ENCODE measurements around the gene PPP1R12A.
"Not testable (repeated sequence)": the region's sequence is repeated elsewhere in the genome, so short reads cannot be mapped to it uniquely, and the experiment has no call there.

Gene PPP1R12A

DNA sequence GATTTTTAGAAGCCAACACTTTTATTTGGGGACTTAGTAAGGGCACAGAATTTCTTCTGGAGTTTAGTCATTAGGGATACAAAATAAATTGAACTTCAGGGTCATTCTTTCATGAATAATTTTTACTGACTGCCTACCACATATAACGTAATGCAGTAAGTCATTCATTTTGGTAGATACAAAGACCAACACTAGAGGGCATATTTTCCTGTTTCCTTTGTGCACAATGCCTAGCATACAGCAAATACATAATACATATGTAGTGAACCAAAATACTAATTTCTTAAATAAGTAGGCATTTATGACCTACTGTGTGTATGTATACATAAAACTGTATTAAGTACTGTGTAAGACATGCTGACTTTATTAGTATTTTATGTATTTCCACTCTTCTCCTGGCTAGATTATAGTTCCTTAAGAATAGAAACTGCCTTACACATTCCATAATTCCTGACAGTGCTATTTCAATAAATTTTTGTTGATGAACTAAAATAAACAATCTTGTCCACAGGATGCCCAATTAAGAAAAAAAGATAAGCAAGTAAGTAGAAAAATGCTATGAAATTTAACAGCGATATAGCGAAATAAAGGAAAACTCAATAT, 47.9 kb downstream of the PPP1R12A start:
- no peak for DNase-seq

DNA sequence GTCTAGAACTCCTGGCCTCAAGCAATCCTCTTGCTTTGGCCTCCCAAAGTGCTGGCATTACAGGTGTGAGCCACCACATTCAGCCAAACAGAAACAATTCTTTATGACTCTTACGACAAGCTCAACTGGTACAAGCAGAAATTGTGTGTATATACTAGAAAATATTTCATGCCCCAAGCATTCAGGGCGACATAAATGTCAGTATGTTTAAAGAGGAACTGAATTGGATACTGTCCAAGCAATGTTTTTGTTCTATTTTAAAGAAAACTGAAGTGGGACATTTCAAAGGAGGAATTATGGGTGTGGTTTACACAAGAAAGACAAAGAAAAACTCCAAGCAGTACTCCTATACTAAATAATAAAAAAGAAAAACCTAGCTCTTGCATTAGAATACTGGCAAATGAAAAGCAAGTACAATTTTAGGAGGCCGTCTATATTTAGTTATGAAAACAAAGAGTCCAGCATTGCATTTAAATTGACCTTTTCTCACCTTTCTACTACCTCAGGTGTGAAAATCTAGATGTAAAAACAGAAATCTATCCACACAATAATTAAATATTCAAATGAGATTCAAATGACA, 48.9 kb downstream of the PPP1R12A start:
- no peak for DNase-seq

DNA sequence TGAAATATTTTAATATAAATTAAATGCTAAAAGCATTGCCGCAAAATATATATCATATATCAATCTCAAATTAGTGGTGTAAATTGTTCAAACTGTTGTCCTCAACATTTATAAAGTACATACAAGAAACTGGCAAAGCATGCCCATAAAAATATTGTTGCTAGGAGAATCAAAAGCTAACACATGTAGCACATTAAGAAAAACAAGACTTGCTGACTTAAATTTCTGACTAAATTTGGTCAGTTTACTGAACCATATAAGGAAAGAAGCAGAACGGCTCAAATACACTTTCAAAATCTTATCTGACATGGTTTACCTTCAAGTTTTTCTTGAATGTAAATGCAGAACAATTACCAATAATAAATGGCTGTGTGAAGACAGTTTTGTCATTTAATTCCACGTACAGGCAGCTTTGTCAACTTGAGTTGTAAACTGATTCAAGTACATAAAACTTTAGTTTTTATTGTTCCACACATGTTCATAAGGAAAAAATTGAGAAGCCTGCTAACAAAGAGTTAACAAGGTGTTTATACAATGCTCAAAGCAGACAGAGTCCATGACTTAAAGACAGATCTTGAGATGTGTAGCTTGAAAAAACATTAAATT, 50.4 kb downstream of the PPP1R12A start:
- DNase-seq: no peak

DNA sequence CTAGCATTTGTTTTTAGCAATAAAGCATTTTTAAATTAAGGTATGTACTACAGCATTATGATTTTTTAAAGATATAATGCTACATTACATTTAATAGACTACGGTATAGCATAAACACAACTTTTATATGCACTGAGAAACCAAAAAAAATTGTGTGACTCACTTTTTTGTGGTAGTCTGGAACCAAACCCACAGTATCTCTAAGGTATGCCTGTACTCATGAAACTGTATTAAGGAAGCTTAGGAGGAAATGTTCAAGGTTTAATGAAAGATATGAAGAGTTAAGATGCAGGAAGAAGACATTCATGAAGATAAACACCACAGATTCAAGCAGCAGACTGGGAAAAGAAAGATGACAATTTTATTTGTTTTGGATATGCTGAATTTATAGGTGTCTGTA, 51.7 kb downstream of the PPP1R12A start:
- no peak for DNase-seq

DNA sequence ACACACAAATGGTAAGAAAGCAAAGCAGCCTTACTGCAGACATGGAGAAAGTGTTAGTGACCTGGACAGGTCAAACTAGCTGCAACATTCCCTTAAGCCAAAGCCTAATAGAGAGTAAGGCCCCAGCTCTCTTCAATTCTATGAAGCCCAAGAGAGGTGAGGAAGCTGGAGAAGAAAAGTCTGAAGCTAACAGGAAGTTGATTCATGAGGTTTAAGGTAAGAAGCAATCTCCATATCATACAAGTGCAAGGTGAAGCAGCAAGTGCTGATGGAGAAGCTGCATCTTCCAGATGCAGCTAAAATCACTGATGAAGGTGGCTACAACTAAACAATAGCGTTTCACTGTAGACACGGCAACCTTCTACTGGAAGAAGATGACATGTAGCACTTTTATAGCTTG, 53.5 kb downstream of the PPP1R12A start:
- DNase-seq: no peak

DNA sequence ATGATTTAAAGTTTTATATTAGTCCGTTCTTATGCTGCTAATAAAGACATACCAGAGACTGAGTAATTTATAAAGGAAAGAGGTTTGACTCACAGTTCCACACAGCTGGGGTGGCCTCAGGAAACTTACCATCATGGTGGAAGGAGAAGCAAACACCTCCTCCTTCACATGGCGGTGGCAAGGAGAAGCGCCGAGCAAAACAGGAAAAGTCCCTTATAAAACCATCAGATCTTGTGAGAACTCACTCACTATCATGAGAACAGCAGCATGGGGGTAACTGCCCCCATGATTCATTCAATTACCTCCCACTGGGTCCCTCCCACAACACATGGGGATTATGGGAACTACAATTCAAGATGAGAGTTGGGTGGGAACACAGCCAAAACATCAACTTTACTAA, 56.4 kb downstream of the PPP1R12A start:
- not testable (repeated sequence) for DNase-seq

DNA sequence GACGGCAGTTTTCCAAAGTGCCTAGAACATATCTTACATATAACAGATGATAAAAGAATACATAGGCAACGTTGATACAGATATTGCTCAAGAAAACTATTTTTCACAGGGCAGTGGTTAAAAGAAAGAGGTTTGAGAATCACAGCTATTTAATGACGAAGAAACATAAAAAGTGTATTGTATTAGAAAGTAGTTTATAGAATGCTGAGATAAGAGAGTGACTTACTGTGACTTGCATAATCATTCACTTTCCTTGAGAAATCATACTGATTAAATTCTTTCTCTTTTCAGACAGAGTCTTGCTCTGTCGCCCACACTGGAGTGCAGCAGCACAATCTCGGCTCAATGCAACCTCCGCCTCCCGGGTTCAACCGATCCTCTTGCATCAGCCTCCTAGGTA, 57.7 kb downstream of the PPP1R12A start:
- DNase-seq: no peak

DNA sequence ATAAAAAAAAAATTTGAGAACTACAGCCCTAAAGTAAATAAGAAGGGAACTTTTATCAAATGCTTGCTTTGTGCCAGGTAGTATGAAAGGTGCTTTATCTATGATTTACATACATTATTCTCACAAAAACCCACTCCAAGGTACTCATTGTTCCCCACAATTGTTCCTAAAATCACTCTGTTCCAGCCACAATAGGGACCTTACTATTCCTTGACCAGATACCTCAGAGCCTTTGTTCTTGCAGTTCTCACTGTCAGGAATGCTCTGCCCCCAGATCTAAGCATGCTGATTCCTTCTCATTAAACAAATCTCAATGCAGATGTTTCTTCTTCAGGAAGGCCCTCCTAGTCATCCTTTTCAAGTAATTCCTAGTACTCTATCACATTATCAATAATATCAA, 60.2 kb downstream of the PPP1R12A start:
- no peak for DNase-seq

DNA sequence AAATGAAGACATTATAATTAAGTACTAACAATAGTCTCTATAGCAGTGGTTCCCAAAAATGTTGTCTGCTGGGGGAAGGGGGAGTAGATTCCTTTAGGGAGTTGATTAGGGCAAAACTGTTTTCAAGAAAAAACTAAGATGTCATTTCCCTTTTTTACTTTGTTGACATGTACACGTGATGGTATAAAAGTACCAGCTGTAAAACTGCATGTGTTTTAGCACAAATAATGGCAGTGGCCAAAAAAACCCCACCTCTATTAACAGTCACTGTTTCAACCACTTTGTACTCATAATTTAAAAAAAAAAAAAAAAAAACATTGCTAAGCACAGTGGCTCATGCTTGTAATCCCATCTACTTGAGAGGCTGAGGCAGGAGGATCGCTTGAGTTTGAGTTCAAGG, 61.7 kb downstream of the PPP1R12A start:
- no peak for DNase-seq

DNA sequence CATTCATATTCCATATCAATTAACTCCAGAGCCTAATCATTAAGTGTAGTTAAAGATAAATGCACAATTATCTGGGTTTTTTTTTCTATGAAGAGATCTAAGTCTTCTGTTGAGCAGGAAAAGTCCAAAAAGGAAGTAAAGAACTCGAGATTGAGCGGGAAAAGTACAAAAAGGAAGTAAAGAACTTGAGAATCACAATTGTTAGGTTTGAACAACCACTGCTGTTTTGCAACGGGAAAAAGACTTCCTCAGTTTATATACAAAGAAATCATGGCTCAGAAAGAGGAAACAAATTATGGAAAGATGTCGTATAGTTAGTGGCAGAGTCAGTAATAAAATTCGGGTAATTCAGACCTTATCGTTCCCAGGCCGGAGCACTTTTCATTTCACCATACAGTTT, 63.3 kb downstream of the PPP1R12A start:
- DNase-seq: no peak

DNA sequence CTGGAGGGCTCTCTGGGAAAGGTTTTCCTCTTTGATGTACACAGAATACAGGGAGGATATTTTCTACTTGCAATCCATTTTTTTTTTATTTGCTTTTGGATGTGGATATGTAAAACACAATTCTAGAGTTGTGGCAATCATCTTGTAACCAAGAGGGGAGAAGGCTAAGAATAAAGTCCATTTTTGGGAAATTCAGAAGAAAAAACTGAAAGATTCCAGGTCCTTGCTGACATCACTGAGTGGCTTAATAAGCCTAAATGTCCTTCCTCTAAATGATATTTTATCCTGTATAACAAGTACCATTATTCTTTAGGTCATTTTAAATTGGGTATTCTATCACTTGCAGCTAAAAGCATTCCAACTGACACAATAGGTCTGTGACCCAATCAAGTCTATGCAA, 64.0 kb downstream of the PPP1R12A start:
- DNase-seq: no peak

DNA sequence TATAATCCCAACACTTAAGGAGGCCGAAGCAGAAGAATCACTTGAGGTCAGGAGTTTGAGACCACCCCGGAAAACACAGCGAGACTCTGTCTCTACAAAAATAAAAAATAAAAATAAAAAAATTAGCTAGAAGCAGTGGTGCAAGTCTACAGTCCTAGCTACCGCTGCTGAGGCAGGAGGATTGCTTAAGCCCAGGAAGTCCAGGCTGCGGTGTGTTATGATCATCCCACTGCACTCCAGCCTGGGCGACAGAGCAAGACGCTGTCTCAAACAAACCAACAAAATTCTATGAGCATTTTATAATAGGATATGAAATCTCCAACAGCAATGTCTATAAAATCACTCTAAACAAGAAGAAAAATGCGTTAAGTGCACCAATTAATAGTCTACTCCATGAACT, 75.3 kb downstream of the PPP1R12A start:
- DNase-seq: no peak

DNA sequence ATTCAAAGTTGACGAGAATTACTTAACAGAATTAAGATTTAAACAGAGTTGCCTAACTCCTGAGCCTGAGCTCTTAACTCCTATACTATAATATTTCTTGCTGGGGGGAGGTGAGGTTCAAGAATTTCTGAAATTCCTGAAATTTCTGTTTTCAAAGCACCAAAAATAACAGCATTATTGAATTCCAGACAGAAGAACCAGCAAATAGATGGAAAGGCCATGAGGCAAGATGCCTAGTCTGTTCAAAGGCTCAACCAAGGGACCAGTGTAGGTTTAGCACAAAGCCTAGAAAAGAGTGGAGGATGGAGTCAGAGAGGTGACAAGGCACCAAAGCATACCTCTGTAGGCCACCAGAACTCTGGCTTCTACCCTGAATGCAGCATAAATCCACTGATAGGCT, 76.4 kb downstream of the PPP1R12A start:
- no peak for DNase-seq

DNA sequence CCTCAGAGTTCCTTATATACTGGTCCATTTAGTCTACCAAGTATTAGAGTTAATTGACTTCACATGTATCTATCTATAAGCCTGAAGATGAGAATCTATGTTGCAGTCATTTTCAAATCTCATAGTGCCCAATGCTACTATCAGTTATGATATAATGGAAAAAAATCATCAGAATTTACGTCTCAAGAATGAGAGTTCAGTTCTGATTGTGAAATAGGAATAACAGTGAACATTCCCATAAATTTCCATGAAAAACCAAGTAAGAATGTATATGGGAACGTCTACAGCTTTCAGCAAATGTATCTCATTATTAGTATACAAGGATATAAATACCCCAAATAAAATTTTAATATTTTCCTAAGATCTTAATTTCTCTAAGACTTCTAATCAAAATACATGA, 77.2 kb downstream of the PPP1R12A start:
- no peak for DNase-seq

DNA sequence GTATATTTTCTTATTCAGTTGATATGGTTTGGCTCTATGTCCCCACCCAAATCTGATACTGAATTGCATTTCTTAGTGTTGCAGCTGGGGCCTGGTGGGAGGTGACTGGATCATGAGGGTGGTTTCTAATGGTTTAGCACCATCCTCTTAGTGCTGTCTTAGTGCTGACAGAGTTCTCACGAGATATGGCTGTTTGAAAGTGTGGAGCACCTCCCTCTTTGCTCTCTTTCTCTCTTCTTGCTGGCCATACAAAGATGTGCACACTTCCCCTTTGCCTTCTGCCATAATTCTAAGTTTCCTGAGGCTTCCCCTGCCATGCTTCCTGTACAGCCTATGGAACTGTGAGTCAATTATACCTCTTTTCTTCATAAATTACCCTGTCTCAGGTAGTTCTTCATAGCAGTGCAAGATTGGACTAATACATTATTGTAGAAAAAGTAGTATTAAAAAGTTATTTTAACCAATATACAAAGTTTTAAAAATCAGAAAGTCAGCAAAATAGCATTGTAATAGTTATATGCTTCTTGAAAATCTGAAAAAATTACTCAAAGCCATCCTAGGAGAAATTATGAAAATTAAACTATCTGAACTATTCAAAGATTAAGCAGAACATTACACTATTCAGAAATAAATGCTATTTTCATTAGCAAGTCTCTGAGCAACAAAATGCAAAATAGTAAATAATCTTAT, 84.1 kb downstream of the PPP1R12A start:
- DNase-seq: no peak

DNA sequence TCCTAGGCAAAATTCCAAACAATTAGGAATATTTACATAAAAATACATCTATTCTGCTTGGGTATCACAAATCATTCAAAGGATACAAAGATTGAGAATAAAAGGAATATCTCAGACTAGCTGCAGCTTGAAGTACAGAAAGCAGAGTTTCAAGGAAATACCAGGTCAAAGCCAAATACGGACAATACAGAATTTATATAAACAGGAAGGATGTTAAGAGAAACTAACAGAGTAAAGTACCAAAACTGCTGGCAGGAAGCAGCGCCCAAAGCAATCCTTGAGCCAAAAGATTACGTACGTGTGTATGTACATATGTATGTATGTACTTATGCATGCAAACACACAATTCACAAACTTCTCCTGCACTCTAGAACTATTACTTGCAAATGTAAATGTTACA, 86.6 kb downstream of the PPP1R12A start:
- DNase-seq: no peak

DNA sequence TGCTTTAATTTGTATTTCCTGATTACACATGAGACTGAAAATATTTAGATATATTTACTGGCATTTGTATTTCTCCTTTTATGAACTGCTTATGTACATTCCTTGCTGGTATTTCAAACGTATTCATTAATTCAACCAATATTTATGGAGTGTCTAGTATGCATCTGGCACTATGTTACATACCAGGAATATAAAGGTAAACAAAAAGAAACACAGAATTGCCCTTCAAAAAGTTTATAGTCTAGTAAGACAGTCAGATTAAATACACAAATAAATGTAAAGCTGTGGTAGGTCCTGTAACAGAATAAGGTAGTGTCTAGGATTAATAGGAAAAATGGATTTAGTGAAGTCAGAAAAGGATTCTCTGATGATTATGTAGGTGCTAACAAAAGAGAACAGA, 87.5 kb downstream of the PPP1R12A start:
- DNase-seq: no peak

DNA sequence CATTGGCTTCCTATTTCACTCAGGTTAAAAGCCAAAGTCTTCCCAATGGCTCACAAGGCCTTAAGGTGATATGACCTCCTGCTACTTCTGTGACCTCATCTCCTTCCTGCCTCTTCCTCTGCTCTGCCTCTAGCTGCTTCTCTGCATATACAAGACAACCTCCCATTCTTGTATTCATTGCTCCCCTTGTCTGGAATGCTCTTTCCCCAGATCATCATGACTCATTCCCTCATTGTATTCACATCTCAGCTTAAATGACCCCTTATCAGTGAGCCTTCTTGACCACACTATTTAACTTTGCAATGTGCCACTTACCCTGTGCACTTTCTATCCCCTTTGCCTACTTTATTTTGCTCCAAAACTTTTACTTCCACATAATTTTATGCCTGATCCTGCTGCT, 90.2 kb downstream of the PPP1R12A start:
- no peak for DNase-seq

DNA sequence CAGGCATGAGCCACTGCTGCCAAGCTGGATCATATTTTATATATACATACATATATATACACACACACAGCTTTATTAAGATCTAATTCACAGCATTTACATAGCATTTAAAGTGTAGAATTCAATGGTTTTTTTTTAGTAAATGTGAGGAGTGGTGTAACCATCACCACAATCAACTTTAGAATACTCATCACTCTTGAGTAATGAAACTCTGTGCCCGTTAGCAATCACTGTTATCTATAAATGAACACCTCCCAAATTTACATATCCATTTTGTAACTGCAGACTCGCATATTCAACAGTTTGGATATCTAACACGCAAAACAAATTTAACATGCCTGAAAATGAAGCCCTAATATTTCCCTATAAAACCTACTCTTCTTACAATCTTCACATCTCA, 90.9 kb downstream of the PPP1R12A start:
- DNase-seq: no peak

DNA sequence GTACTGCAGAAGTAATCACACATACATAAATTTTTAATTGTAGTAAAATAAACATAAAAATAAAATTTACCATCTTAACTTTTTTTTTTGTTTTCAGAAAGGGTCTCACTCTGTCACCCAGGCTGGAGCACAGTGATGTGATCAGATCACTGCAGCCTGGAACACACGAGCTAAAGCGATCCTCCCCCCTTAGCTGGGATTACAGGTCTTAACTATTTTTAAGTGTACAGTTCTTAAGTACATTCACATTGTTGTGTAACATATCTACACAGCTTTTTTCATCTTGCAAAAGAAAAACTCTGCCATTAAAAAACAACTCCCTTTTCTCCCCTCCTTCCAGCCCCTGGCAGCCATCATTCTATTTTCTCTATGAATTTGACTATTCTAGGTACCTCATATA, 92.3 kb downstream of the PPP1R12A start:
- DNase-seq: no peak

DNA sequence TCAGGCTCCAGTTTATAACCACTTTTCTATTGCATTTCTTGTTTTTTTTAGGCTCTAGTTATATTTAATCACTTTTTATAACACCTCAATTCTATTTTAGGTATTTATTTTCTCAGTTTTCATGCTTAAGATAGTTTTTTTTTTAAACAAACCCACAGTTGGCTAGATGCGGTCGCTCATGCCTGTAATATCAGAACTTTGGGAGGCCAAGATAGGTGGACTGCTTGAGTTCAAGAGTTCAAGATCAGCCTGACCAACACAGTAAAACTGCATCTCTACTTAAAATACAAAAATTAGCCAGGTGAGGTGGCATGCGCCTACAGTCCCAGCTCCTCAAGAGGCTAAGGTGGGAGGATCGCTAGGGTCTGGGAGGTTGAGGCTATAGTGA, 93.0 kb downstream of the PPP1R12A start:
- no peak for DNase-seq

DNA sequence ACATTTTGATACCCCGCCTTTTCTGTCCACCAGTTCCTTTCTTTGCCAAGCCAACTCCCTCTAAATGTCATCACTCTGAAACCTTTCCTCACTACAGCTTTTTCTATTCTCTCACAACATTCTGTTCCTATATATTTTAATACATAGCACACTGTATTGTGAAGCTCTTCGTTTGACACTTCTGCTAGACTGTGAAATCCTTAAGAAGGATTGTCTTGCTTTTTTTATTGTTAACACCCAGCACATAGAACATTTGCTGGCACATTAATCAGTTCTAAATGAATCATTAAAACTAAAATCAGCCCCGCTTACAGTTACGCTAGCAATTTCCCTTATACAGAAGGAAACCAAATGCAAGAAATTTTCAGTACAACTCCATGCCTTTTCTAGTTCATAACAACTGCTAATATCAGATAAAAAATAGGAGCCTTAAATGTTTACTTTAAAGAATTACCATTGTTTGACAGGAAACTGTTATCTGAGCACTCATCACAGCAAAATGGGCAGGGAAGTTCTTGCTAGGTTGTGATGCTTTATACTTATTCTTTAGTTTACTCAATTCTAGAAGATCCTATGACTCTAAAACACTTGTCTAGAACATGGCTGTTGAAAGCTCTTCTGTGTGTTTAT, 93.5 kb downstream of the PPP1R12A start:
- no peak for DNase-seq

DNA sequence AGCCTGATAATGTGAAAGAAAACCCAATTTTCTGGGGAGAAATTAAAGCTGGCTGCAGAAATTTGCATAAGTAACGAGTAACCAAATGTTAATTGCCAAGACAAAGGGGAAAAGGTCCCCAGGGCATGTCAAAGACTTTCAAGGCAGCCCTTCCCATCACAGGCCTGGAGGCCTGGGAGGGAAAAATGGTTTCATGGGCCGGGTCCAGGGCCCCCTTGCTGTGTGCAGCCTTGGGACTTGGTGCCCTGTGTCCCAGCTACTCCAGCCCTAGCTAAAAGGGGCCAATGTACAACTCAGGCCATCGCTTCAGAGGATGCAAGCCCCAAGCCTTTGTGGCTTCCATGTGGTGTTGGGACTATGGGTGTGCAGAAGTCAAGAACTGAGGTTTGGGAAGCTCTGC, 96.5 kb downstream of the PPP1R12A start:
- DNase-seq: no peak

DNA sequence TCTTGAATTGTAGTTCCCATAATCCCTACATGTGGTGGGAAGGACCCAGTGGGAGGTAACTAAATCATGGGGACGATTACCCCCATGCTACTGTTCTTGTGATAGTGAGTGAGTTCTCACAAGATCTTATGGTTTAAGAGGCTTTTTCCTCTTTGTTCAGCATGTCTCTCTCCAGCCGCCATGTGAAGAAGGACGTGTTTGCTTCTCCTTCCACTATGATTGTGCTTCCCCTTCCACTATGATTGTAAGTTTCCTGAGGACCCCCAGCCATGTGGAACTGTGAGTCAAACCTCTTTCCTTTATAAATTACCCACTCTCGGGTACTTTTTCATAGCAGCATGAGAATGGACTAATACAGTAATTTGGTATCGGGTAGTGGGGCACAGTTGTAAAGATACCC, 97.3 kb downstream of the PPP1R12A start:
- DNase-seq: no peak

Measured in stimulated activated CD4-positive, alpha-beta T cell treated with anti-CD3 and anti-CD28 coated beads, Interleukin-12 subunit alpha, Interleukin-12 subunit beta, amount 100 ng/mL, for 4 hours (primary cell).